ENCODE data around the gene KCNIP4. TPM values are rescaled to one million over a fixed set of nuclear protein-coding genes. Genes with fewer than 3 reads are reported as not detected.

KCNIP4 gene
- total and polyA plus RNA-seq, 2 donors (not counting 1 experiment from before 2014, with no cell fraction given) = not detected

- H3K27ac ChIP-seq (ENCODE audit: low read length in 2 of 2) = no peak overlapping the region
- no peak overlapping the region for H3K4me3 Mint-ChIP-seq
- H3K4me3 ChIP-seq (ENCODE audit: control extremely low read depth in 1 of 5, extremely low read depth in 1 of 5, insufficient read depth in 1 of 5, low read depth in 2 of 5, low read length in 4 of 5) = no peak overlapping the region
- H4K20me1 ChIP-seq (ENCODE audit: control insufficient read depth, insufficient read depth, low read length, poor library complexity, severe bottlenecking) = no peaks in the 10 kb centered on the region
- H3K27me3 Mint-ChIP-seq = no peaks in the 10 kb centered on the region
- peaks cover 0 to 7% (median 0%) of the 10 kb centered on the region in 3 donors for H3K9me3 ChIP-seq (ENCODE audit: control extremely low read depth in 1 of 3, control insufficient read depth in 2 of 3, insufficient read depth in 1 of 3, low read length in 2 of 3)
- no peaks in the 10 kb centered on the region for H3K27me3 ChIP-seq (replicated peaks in 1 of 4; ENCODE audit: control extremely low read depth in 1 of 4, control insufficient read depth in 3 of 4, insufficient read depth in 4 of 4, low read length in 3 of 4)
- no peak overlapping the region for H2AFZ ChIP-seq (ENCODE audit: insufficient read depth, low read depth, low read length, poor library complexity, severe bottlenecking)
- no peaks in the 10 kb centered on the region for H3K4me1 ChIP-seq (ENCODE audit: control insufficient read depth in 2 of 2, insufficient read depth in 2 of 2, low read length in 2 of 2)
- DNase-seq (no peak), ATAC-seq (ENCODE audit: low read depth) (no peak)
- H3K36me3 ChIP-seq (replicated peaks in 1 of 2; ENCODE audit: control extremely low read depth in 1 of 2, control insufficient read depth in 1 of 2, extremely low read depth in 1 of 2, insufficient read depth in 2 of 2, low read length in 1 of 2) = no peaks in the 10 kb centered on the region
- H3K4me2 ChIP-seq (replicated peaks; ENCODE audit: low read depth, low read length, poor library complexity, severe bottlenecking) = no peak overlapping the region
- TF ChIP-seq EZH2 (IDR thresholded peaks at IDR 0.05; ENCODE audit: borderline replicate concordance, insufficient read depth, low read depth, low read length, poor library complexity, severe bottlenecking) = no peak
- no peak for TF ChIP-seq CTCF (IDR thresholded peaks at IDR 0.05)
- no peak overlapping the region for H3K9ac ChIP-seq (ENCODE audit: low read length)
- H3K9me3 Mint-ChIP-seq (ENCODE audit: insufficient read depth) = peaks cover 7% of the 10 kb centered on the region
- intact Hi-C loops (cut with micrococcal nuclease) = no loop called here
- ChIA-PET POLR2A (no interaction called here), CTCF (no interaction called here)
- WGBS (ENCODE audit: insufficient coverage) = 90% methylated on average over 2 of the region's 3 CpGs
- H3K79me2 ChIP-seq (ENCODE audit: control insufficient read depth, insufficient read depth, low read length) = no peaks in the 10 kb centered on the region
- H3K27ac Mint-ChIP-seq = no peak overlapping the region
- no peaks in the 10 kb centered on the region for H3K4me1 Mint-ChIP-seq
Measured at GRCh38 chr4:21126014-21126512, 822.5 kb downstream of the KCNIP4 start.

GRCh38 chr4:21118301-21118700 is 830.3 kb downstream of the KCNIP4 start:
- TF ChIP-seq EZH2 (IDR thresholded peaks at IDR 0.05; ENCODE audit: borderline replicate concordance, insufficient read depth, low read depth, low read length, poor library complexity, severe bottlenecking) (no peak), CTCF (IDR thresholded peaks at IDR 0.05) (no peak)
- CTCF ChIA-PET = no interaction called here
- Histone ChIP-seq H3K4me3 (ENCODE audit: control extremely low read depth in 1 of 5, extremely low read depth in 1 of 5, insufficient read depth in 1 of 5, low read depth in 2 of 5, low read length in 4 of 5) (no peak overlapping the region), H3K9ac (ENCODE audit: low read length) (no peak overlapping the region), H2AFZ (ENCODE audit: insufficient read depth, low read depth, low read length, poor library complexity, severe bottlenecking) (no peak overlapping the region), H3K9me3 (ENCODE audit: control extremely low read depth in 1 of 3, control insufficient read depth in 2 of 3, insufficient read depth in 1 of 3, low read length in 2 of 3) (peaks cover 0 to 7% (median 0%) of the 10 kb centered on the region in 3 donors), H3K4me2 (replicated peaks; ENCODE audit: low read depth, low read length, poor library complexity, severe bottlenecking) (no peak overlapping the region), H3K27ac (ENCODE audit: low read length in 2 of 2) (no peak overlapping the region), H3K27me3 (replicated peaks in 1 of 4; ENCODE audit: control extremely low read depth in 1 of 4, control insufficient read depth in 3 of 4, insufficient read depth in 4 of 4, low read length in 3 of 4) (no peaks in the 10 kb centered on the region), H3K36me3 (replicated peaks in 1 of 2; ENCODE audit: control extremely low read depth in 1 of 2, control insufficient read depth in 1 of 2, extremely low read depth in 1 of 2, insufficient read depth in 2 of 2, low read length in 1 of 2) (no peaks in the 10 kb centered on the region), H4K20me1 (ENCODE audit: control insufficient read depth, insufficient read depth, low read length, poor library complexity, severe bottlenecking) (no peaks in the 10 kb centered on the region), H3K79me2 (ENCODE audit: control insufficient read depth, insufficient read depth, low read length) (no peaks in the 10 kb centered on the region), H3K4me1 (ENCODE audit: control insufficient read depth in 2 of 2, insufficient read depth in 2 of 2, low read length in 2 of 2) (no peaks in the 10 kb centered on the region)
- intact Hi-C loops (cut with micrococcal nuclease) = no loop called here
- no peak for DNase-seq
- Mint-ChIP-seq H3K27ac (no peak overlapping the region), H3K27me3 (no peaks in the 10 kb centered on the region), H3K9me3 (ENCODE audit: insufficient read depth) (peaks cover 4% of the 10 kb centered on the region), H3K4me1 (no peaks in the 10 kb centered on the region), H3K4me3 (no peak overlapping the region)
- no peak for ATAC-seq (ENCODE audit: low read depth)
- POLR2A ChIA-PET = no interaction called here
- 60% methylated on average over 2 of the region's 3 CpGs for WGBS (ENCODE audit: insufficient coverage)
